HG03139 (cell line): Measurements from ENCODE around the gene MICAL2.
A peak's percentile ranks its signal among the peaks of the same experiment; 100 is the strongest.

Source experiments
- ATAC-seq: cut with Tn5 transposase; IDR thresholded peaks from one replicate; pipeline ENCODE4 v1.9.1; 2021; ENCODE audit not compliant: unreplicated experiment

MICAL2 gene

DNA sequence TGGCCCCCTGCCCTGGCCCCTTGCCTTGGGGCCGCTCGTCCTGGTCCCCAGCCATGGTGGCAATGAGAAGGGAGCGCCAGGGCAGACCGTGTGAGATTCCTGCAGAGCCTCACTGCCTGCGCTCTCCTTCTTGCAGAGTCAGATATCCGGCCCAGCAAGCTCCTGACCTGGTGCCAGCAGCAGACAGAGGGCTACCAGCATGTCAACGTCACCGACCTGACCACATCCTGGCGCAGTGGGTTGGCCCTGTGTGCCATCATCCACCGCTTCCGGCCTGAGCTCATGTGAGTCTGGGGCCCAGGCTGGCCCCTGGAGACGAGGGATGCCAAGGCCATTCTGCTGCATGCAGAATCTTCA lies 114.1 kb downstream of the MICAL2 start:
- peak; percentile 97 for ATAC-seq

GRCh38 chr11:12225046-12225739 lies 114.8 kb downstream of the MICAL2 start:
- ATAC-seq = no peak

DNA sequence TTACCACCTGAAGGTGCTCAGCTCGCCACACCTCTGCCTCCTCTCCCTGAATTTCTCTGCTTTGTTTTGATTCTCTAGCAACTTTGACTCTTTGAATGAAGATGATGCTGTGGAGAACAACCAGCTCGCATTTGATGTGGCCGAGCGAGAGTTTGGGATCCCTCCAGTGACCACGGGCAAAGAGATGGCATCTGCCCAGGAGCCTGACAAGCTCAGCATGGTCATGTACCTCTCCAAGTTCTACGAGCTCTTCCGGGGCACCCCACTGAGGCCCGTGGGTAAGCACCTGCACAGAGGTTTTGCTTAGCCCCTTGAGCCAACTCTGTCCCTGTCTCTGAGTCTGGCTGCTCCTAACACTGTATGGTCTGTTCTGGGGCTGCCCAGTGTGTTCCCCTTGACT lies 115.7 kb downstream of the MICAL2 start:
- ATAC-seq = no peak

- no peak for ATAC-seq
Measured at GRCh38 chr11:12229450-12230229, 119.2 kb downstream of the MICAL2 start.

DNA sequence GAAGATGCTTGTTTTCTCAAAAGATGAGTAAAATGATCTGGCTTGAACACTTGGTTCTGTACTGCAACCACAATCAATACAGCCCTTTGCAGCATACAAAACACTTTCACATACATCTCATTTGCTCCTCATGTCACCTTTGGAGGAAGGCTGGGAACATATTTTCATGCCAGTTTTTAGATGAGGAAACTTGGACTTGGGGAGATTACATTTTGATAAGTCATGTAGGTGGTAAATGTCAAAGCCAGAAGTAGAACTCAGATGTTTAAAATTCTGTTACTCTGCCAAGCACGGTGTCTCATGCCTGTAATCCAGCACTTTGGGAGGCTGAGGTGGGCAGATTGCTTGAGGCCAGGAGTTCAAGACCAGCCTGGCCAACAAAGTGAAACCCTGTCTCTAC lies 121.8 kb downstream of the MICAL2 start:
- ATAC-seq = no peak

GRCh38 chr11:12232817-12233601 lies 122.6 kb downstream of the MICAL2 start:
- ATAC-seq = no peak

DNA sequence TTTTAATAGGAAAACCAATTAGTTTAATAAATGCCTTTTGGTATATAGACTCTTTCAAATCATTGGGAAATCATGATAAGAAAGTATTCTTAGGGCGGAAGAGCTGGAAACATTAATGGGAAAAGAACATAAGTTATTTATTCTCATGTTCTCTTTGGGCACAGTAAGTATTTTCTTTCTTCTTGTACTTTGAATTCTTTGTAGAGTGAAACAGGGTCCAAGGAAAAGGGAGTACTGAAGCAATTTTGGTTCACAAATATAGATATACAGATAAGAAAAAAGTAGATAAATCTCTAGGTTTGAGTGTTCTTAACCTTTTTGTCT lies 123.2 kb downstream of the MICAL2 start:
- ATAC-seq = no peak

DNA sequence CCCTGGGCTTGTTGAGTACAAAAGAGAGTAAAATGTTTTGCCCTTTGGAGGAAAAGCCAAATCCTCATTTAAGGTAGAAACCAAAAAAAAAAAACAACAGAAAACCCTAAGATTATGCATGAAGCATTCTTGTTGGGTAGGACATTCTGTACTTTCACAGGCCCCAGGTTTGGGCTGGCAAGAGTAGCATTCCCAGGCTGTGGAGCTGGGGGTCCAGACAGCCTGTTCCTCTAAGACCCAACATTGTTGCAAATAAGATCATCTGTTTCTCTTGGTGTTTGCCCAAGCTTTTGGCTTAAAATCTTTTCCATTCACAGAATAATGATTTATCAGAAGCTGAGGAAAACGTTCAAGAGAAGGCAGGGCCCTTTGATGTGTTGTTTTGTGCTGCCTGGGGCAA lies 123.8 kb downstream of the MICAL2 start:
- ATAC-seq = no peak

- no peak for ATAC-seq
Measured at GRCh38 chr11:12235080-12235479, 124.7 kb downstream of the MICAL2 start.

GRCh38 chr11:12235553-12235946 lies 125.2 kb downstream of the MICAL2 start:
- peak; percentile 15 for ATAC-seq

- ATAC-seq = peak; percentile 75
Measured at GRCh38 chr11:12235947-12236743, 125.8 kb downstream of the MICAL2 start.

- ATAC-seq = no peak
Measured at GRCh38 chr11:12236744-12237101, 126.3 kb downstream of the MICAL2 start.

DNA sequence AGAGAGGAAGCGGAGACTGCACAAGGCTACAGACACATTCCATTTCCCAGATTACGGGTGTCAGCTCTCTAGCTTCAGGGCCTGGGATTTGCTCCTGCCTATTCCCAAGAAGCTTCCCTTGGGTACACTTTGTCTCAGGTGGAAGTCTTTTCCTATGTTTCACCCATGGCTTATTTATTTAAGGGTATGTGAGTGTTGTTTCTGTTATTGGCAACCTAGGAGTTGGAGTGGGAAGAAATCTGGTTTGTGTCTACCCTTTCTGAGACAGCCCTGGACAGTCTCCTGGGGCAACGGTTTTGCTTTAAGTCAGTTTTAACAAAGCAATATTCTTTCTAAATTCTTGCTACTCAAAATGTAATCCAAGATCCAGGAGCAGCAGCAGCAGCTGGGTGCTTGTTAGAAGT lies 127.0 kb downstream of the MICAL2 start:
- no peak for ATAC-seq

DNA sequence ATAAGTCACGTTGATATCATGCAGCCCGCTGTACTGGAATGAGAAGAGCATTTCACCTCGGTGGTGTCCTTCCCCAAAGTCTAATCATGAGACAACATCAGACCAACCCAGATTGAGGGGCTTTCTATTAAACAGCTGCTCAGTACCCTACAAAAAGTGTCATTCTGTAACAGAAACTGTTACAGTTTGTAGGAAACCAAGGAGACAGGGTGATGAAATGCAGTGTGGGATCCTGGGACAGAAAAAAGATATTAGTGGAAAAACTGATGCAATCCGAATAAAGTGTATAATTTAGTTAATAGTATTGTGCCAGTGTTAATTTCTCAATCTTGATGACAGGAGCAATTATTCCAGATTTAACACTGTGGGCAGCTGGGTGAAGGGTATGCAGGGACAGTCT lies 128.0 kb downstream of the MICAL2 start:
- no peak for ATAC-seq

DNA sequence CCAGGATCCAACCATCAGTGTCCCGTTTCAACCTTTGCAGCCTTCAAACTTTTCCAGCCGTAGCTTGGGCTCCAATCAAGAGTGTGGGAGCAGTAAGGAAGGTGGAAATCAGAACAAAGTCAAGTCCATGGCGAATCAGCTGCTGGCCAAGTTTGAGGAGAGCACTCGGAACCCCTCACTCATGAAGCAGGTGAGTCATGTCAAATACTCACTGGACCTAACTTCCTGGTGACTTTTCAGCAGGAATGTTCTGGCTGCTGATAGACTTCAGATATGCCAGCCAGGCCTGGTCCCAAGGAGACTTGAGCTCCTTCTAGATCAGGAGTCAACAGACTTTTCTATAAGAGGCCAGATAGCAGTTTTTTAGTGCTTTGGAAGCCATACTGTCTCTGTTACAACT lies 129.0 kb downstream of the MICAL2 start:
- ATAC-seq = no peak

DNA sequence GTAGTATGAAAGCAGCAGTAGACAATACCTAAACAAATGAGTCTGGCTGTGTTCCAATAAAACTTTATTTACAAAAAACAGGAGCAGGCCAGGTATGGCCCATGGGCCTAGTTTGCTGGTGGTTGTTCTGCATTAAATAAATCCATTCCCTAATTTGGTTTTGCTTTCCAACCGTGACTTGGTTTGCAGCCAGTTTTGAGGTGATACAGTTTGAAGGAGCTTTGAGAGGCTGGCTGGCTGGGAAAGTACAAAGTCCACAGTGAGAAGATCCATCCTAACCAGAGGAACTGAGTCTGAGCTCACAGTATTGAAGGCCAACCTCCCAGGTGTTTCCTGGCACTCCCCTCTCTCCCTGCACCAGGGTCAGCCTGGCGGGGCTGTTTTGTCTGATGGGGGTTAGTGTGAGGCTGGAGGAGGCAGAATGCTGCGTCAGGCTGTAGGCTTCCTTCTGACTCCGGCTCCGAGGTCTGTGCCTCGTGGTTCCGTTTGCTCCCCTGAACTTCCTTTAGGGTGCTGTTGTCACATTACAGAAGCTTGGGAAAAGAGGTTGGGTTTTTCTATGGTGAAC lies 129.5 kb downstream of the MICAL2 start:
- no peak for ATAC-seq

GRCh38 chr11:12240677-12241076 lies 130.3 kb downstream of the MICAL2 start:
- no peak for ATAC-seq

DNA sequence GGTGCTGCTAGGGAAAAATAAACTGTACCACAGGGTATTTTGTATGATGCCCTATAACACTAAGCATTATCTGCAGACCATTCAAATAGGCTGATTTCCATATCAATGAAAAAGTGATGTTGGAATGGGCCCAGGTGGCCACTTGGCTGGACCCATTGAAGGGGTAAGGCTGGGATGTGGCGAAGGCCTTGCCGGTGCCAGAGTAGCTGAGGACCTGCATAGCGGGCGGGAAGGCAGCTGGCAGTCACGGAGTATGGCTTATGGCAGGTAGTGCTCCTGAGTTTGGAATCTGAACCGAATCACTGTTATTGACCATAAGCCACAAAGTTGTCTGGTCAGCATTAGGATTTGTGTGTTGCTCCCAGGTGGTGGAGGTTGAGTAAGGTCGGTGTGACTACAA lies 131.0 kb downstream of the MICAL2 start:
- ATAC-seq = no peak

GRCh38 chr11:12241971-12242672 lies 131.7 kb downstream of the MICAL2 start:
- ATAC-seq = no peak

- no peak for ATAC-seq
Measured at GRCh38 chr11:12242966-12243365, 132.6 kb downstream of the MICAL2 start.
